ENCODE measurements around the gene FAM193A.

Gene FAM193A

GRCh38 chr4:2694691-2695090 lies 158.2 kb downstream of the FAM193A start:
- Histone ChIP-seq H3K9ac (no peak overlapping the region), H3K4me1 (peaks cover 86% of the 10 kb centered on the region), H3K9me3 (no peaks in the 10 kb centered on the region), H3K4me3 (no peak overlapping the region), H3K27me3 (no peaks in the 10 kb centered on the region), H3K36me3 (peaks cover 80% of the 10 kb centered on the region), H4K20me1 (peaks cover 13% of the 10 kb centered on the region; the same call in 1 of the 2 replicates), H3K27ac (peak overlapping the region; percentile 64), H3K4me2 (peak overlapping the region; percentile 78)
- no peak for TF ChIP-seq Cebpa-rat (IDR thresholded peaks at IDR 0.05)

- H3K4me2 ChIP-seq: peak overlapping the region; percentile 78
- H3K4me1 ChIP-seq: peaks cover 78% of the 10 kb centered on the region
- peaks cover 87% of the 10 kb centered on the region for H3K36me3 ChIP-seq
- H3K27ac ChIP-seq: peak overlapping the region; percentile 64
- no peaks in the 10 kb centered on the region for H3K27me3 ChIP-seq
- no peaks in the 10 kb centered on the region for H3K9me3 ChIP-seq
- peak overlapping the region; percentile 38; the same call in 1 of the 2 replicates for H3K9ac ChIP-seq
- peaks cover 13% of the 10 kb centered on the region; the same call in 1 of the 2 replicates for H4K20me1 ChIP-seq
- no peak for TF ChIP-seq Cebpa-rat (IDR thresholded peaks at IDR 0.05)
- no peak overlapping the region; the same call in 1 of the 2 replicates for H3K4me3 ChIP-seq
These were observed 159.1 kb downstream of the FAM193A start for GRCh38 chr4:2695346-2696060.

GRCh38 chr4:2696423-2696822 lies 160.0 kb downstream of the FAM193A start:
- Histone ChIP-seq H3K9ac (peak overlapping the region; percentile 13), H3K27me3 (no peaks in the 10 kb centered on the region), H3K27ac (peak overlapping the region; percentile 64), H4K20me1 (peaks cover 15% of the 10 kb centered on the region; the same call in 1 of the 2 replicates), H3K36me3 (peaks cover 87% of the 10 kb centered on the region), H3K9me3 (no peaks in the 10 kb centered on the region), H3K4me1 (peaks cover 69% of the 10 kb centered on the region), H3K4me2 (peak overlapping the region; percentile 78), H3K4me3 (peak overlapping the region; percentile 34)
- no peak for TF ChIP-seq Cebpa-rat (IDR thresholded peaks at IDR 0.05)

GRCh38 chr4:2697995-2698414 lies 161.6 kb downstream of the FAM193A start:
- Histone ChIP-seq H3K27me3 (no peaks in the 10 kb centered on the region), H3K4me3 (no peak overlapping the region), H3K27ac (peak overlapping the region; percentile 64), H4K20me1 (peaks cover 20% of the 10 kb centered on the region; the same call in 1 of the 2 replicates), H3K4me2 (peak overlapping the region; percentile 78), H3K36me3 (peaks cover 88% of the 10 kb centered on the region), H3K9me3 (no peaks in the 10 kb centered on the region), H3K4me1 (peaks cover 53% of the 10 kb centered on the region), H3K9ac (peak overlapping the region; percentile 13; the same call in 1 of the 2 replicates)
- TF ChIP-seq Cebpa-rat (IDR thresholded peaks at IDR 0.05): no peak

GRCh38 chr4:2698504-2698903 lies 162.1 kb downstream of the FAM193A start:
- Histone ChIP-seq H3K4me3 (no peak overlapping the region), H3K9me3 (no peaks in the 10 kb centered on the region), H3K4me2 (no peak overlapping the region), H3K27me3 (no peaks in the 10 kb centered on the region), H3K9ac (no peak overlapping the region), H3K27ac (no peak overlapping the region), H3K4me1 (peaks cover 48% of the 10 kb centered on the region), H3K36me3 (peaks cover 88% of the 10 kb centered on the region), H4K20me1 (peaks cover 20% of the 10 kb centered on the region; the same call in 1 of the 2 replicates)
- TF ChIP-seq Cebpa-rat (IDR thresholded peaks at IDR 0.05): no peak

- Histone ChIP-seq H4K20me1 (peaks cover 20% of the 10 kb centered on the region; the same call in 1 of the 2 replicates), H3K4me3 (no peak overlapping the region), H3K27me3 (no peaks in the 10 kb centered on the region), H3K27ac (no peak overlapping the region), H3K36me3 (peaks cover 88% of the 10 kb centered on the region), H3K4me2 (no peak overlapping the region), H3K4me1 (peaks cover 43% of the 10 kb centered on the region), H3K9me3 (no peaks in the 10 kb centered on the region), H3K9ac (no peak overlapping the region)
- no peak for TF ChIP-seq Cebpa-rat (IDR thresholded peaks at IDR 0.05)
These were observed 162.6 kb downstream of the FAM193A start for GRCh38 chr4:2698951-2699505.

GRCh38 chr4:2699534-2699933 lies 163.1 kb downstream of the FAM193A start:
- Histone ChIP-seq H3K9me3 (no peaks in the 10 kb centered on the region), H3K4me1 (peaks cover 38% of the 10 kb centered on the region), H3K36me3 (peaks cover 88% of the 10 kb centered on the region), H4K20me1 (peaks cover 20% of the 10 kb centered on the region; the same call in 1 of the 2 replicates), H3K27ac (peak overlapping the region; percentile 19; the same call in 1 of the 2 replicates), H3K9ac (no peak overlapping the region), H3K4me3 (no peak overlapping the region), H3K4me2 (no peak overlapping the region), H3K27me3 (no peaks in the 10 kb centered on the region)
- no peak for TF ChIP-seq Cebpa-rat (IDR thresholded peaks at IDR 0.05)

GRCh38 chr4:2700031-2700430 lies 163.6 kb downstream of the FAM193A start:
- Histone ChIP-seq H3K27me3 (no peaks in the 10 kb centered on the region), H3K9ac (no peak overlapping the region), H3K9me3 (no peaks in the 10 kb centered on the region), H3K4me1 (peaks cover 33% of the 10 kb centered on the region), H3K36me3 (peaks cover 88% of the 10 kb centered on the region), H3K27ac (peak overlapping the region; percentile 19; the same call in 1 of the 2 replicates), H4K20me1 (peaks cover 20% of the 10 kb centered on the region; the same call in 1 of the 2 replicates), H3K4me2 (no peak overlapping the region), H3K4me3 (no peak overlapping the region)
- TF ChIP-seq Cebpa-rat (IDR thresholded peaks at IDR 0.05): no peak

GRCh38 chr4:2702361-2702760 lies 165.9 kb downstream of the FAM193A start:
- Histone ChIP-seq H3K36me3 (peaks cover 96% of the 10 kb centered on the region), H3K4me3 (no peak overlapping the region), H4K20me1 (peaks cover 16% of the 10 kb centered on the region; the same call in 1 of the 2 replicates), H3K9ac (no peak overlapping the region), H3K4me2 (no peak overlapping the region), H3K27me3 (no peaks in the 10 kb centered on the region), H3K27ac (no peak overlapping the region), H3K9me3 (no peaks in the 10 kb centered on the region), H3K4me1 (peaks cover 9% of the 10 kb centered on the region)
- TF ChIP-seq Cebpa-rat (IDR thresholded peaks at IDR 0.05): no peak

GRCh38 chr4:2702770-2703169 lies 166.3 kb downstream of the FAM193A start:
- Histone ChIP-seq H3K4me2 (no peak overlapping the region), H3K4me1 (peaks cover 5% of the 10 kb centered on the region), H3K27me3 (no peaks in the 10 kb centered on the region), H3K9ac (no peak overlapping the region), H3K4me3 (no peak overlapping the region), H3K9me3 (no peaks in the 10 kb centered on the region), H3K27ac (no peak overlapping the region), H4K20me1 (peaks cover 16% of the 10 kb centered on the region; the same call in 1 of the 2 replicates), H3K36me3 (peaks cover 95% of the 10 kb centered on the region)
- TF ChIP-seq Cebpa-rat (IDR thresholded peaks at IDR 0.05): no peak

Measured in BLaER1 (cell line).